ENCODE results near the gene CNNM2. TPM values are rescaled to one million over a fixed set of nuclear protein-coding genes. Genes with fewer than 3 reads are reported as not detected.

The CNNM2 gene
- total RNA-seq, 6 experiments from 2014 or later: 5.2 to 7.6 (median 6.5) TPM

DNA sequence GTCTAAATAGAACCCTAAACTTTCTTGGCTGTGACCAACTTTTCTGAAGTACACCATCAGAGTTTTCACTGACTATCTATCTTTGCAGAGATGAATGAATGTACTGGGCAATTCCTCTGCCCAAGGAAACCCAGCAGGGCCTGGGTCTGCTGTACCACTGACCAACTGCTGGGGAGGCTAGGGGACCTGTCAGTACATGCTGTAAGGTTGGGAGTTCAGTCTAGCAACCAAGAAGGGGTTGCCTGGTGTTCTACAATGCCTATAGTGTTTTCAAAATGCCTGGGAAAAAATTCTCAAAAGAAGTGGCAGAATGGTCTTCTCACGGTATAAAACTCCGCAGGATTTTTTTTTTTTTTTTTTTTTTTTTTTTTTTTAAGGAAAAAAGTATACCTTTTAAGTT is 168.7 kb downstream of the CNNM2 start:
- Histone ChIP-seq H3K27ac (no peak overlapping the region), H3K9me3 (no peaks in the 10 kb centered on the region), H3K4me3 (no peak overlapping the region), H3K27me3 (no peaks in the 10 kb centered on the region), H3K4me1 (no peaks in the 10 kb centered on the region), H3K36me3 (peaks cover 0 to 56% (median 26%) of the 10 kb centered on the region in 4 donors)
- 100% methylated on average over 2 of the region's 2 CpGs for WGBS (ENCODE audit: insufficient coverage, low coverage, low lambda C conversion rate, missing lambda C conversion rate)
- DNase-seq: no peak
- ATAC-seq: no peak
- intact Hi-C loops (cut with DNase I): no loop called here
- TF ChIP-seq POLR2A (IDR thresholded peaks at IDR 0.05): no peak
- TF ChIP-seq, protein P1, sequence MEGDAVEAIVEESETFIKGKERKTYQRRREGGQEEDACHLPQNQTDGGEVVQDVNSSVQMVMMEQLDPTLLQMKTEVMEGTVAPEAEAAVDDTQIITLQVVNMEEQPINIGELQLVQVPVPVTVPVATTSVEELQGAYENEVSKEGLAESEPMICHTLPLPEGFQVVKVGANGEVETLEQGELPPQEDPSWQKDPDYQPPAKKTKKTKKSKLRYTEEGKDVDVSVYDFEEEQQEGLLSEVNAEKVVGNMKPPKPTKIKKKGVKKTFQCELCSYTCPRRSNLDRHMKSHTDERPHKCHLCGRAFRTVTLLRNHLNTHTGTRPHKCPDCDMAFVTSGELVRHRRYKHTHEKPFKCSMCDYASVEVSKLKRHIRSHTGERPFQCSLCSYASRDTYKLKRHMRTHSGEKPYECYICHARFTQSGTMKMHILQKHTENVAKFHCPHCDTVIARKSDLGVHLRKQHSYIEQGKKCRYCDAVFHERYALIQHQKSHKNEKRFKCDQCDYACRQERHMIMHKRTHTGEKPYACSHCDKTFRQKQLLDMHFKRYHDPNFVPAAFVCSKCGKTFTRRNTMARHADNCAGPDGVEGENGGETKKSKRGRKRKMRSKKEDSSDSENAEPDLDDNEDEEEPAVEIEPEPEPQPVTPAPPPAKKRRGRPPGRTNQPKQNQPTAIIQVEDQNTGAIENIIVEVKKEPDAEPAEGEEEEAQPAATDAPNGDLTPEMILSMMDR (IDR thresholded peaks at IDR 0.05): no peak

DNA sequence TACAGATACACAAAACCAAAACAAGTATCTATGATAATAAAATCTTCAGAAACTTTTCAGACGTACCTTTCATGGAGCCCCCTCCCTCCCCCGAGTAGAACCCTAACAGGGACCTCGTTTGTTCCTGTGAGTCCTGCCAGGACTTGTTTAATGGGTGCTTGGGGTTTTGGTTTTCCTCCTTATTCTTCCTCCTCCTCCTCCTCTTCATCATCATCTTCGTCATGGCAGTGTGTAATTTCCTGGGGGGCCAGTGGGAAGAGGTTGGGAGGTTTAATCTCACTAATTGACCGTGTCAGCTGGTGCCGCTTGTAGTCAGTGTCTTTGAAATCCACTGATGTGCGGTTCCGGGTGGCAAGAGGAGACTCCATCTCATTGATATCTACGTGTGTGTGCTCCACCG is 171.4 kb downstream of the CNNM2 start:
- no peak for DNase-seq
- Histone ChIP-seq H3K4me1 (no peaks in the 10 kb centered on the region), H3K36me3 (peaks cover 8 to 80% (median 37%) of the 10 kb centered on the region in 4 donors), H3K9me3 (no peaks in the 10 kb centered on the region), H3K27ac (no peak overlapping the region), H3K27me3 (no peaks in the 10 kb centered on the region), H3K4me3 (no peak overlapping the region)
- WGBS (ENCODE audit: insufficient coverage, low coverage, low lambda C conversion rate, missing lambda C conversion rate): 92% methylated on average over 7 of the region's 10 CpGs
- ATAC-seq: no peak
- intact Hi-C loops (cut with DNase I): no loop called here
- TF ChIP-seq POLR2A (IDR thresholded peaks at IDR 0.05): no peak

DNA sequence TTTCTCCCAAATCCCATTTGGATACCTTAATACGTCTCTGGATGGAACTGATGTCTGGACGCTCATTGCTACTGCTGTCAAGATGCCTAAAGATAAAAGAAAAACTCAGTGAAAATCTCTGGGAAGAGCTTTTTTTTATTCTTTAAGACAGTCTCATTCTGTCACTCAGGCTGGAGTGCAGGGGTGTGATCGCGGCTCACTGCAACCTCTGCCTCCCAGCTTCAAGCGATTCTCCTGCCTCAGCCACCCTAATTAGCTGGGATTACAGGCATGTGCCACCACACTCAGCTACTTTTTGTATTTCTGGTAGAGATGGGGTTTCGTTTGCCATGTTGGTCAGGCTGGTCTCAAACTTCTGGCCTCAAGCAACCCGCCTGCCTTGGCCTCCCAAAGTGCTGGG is 172.8 kb downstream of the CNNM2 start:
- H3K4me1 ChIP-seq: no peaks in the 10 kb centered on the region
- intact Hi-C loops (cut with DNase I): no loop called here
- H3K27me3 ChIP-seq: no peaks in the 10 kb centered on the region
- no peak for ATAC-seq
- H3K4me3 ChIP-seq: no peak overlapping the region
- peaks cover 8 to 79% (median 32%) of the 10 kb centered on the region in 4 donors for H3K36me3 ChIP-seq
- H3K27ac ChIP-seq: no peak overlapping the region
- 100% methylated on average over 5 of the region's 7 CpGs for WGBS (ENCODE audit: insufficient coverage, low coverage, low lambda C conversion rate, missing lambda C conversion rate)
- no peak for DNase-seq
- TF ChIP-seq, protein P1 (IDR thresholded peaks at IDR 0.05): no peak
- TF ChIP-seq POLR2A (IDR thresholded peaks at IDR 0.05): no peak
- no peaks in the 10 kb centered on the region for H3K9me3 ChIP-seq

DNA sequence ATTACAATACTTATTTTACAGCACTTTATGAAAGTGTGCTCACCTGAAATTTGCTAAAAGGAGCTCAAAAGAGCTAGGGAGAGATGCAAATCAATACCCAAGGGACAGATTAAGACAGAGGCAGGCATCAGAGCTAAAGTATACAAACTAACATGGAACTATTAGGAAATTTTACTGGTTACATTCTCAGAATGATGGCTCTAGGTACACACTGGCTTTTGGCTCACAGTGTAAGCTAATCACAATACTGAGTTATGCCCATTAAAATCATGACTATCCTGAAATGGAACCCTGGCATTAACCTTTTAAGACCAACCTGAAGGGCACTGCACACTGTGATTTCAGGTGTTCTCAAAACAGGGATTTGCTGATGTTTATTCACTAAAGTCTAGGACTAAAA is 176.9 kb downstream of the CNNM2 start:
- no peaks in the 10 kb centered on the region for H3K9me3 ChIP-seq
- H3K4me1 ChIP-seq: peaks cover 0 to 3% (median 0%) of the 10 kb centered on the region in 4 donors
- TF ChIP-seq, protein P1 (IDR thresholded peaks at IDR 0.05): no peak
- no peak for TF ChIP-seq POLR2A (IDR thresholded peaks at IDR 0.05)
- DNase-seq (no peak), ATAC-seq (peak; percentile 10 to 55 (median 23))
- peaks cover 8 to 79% (median 31%) of the 10 kb centered on the region in 4 donors for H3K36me3 ChIP-seq
- H3K4me3 ChIP-seq: no peak overlapping the region
- intact Hi-C loops (cut with DNase I): no loop called here
- H3K27me3 ChIP-seq: no peaks in the 10 kb centered on the region
- H3K27ac ChIP-seq: no peak overlapping the region

DNA sequence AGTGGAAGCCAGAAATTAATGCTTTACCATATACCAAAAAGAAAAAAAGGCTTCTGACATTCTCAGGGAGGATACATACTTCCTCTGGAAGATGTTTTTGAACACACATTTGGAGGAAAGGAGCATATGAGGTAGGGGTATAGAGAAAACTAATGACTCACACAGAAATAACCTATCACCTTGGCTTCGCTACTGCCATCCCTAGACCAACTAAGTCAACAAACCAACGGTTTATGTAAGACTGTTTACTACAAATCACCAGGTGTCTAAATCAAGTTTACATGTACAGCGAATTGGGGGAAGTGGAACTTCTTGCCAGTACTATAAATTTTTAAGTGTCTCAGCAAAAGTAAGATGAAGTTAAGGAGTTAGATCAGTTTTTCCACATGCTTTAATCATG is 178.0 kb downstream of the CNNM2 start:
- TF ChIP-seq, protein P1 (IDR thresholded peaks at IDR 0.05): no peak
- no peak for TF ChIP-seq POLR2A (IDR thresholded peaks at IDR 0.05)
- H3K4me1 ChIP-seq: peaks cover 0 to 3% (median 0%) of the 10 kb centered on the region in 4 donors
- intact Hi-C loops (cut with DNase I): no loop called here
- WGBS (ENCODE audit: insufficient coverage, low coverage, low lambda C conversion rate, missing lambda C conversion rate): 25% methylated on average over 3 of the region's 3 CpGs
- no peaks in the 10 kb centered on the region for H3K27me3 ChIP-seq
- DNase-seq (no peak), ATAC-seq (peak; percentile 72 to 92 (median 87))
- H3K9me3 ChIP-seq: no peaks in the 10 kb centered on the region
- H3K36me3 ChIP-seq: peaks cover 7 to 78% (median 26%) of the 10 kb centered on the region in 4 donors
- H3K4me3 ChIP-seq: no peak overlapping the region
- peak overlapping the region in 2 of 3 donors; percentile 21 to 23 for H3K27ac ChIP-seq

Data from right lobe of liver (tissue), 6 donors.